ENCODE results near the gene CSH1.
"Not testable (repeated sequence)": the region's sequence is repeated elsewhere in the genome, so short reads cannot be mapped to it uniquely, and the experiment has no call there.

CSH1 gene

GRCh38 chr17:63896524-63897354 is at the start of gene CSH1:
TSS of gene CSH1 (minus strand) at chr17:63896574. CDS start at chr17:63896511, 63 bp downstream.
- DNase-seq: not testable (repeated sequence)

- DNase-seq: no peak
These were observed 49.5 kb upstream of the CSH1 start for GRCh38 chr17:63945784-63946439.

GRCh38 chr17:63944736-63945499 is 48.5 kb upstream of the CSH1 start:
- DNase-seq: no peak

- no peak for DNase-seq
These were observed 47.4 kb upstream of the CSH1 start for GRCh38 chr17:63943745-63944144.

GRCh38 chr17:63942309-63942985 is 46.1 kb upstream of the CSH1 start:
- DNase-seq: no peak

- no peak for DNase-seq
These were observed 45.4 kb upstream of the CSH1 start for GRCh38 chr17:63941751-63942150.

GRCh38 chr17:63941162-63941561 is 44.8 kb upstream of the CSH1 start:
- DNase-seq: no peak

- no peak for DNase-seq
These were observed 44.2 kb upstream of the CSH1 start for GRCh38 chr17:63940584-63940983.

GRCh38 chr17:63939884-63940283 is 43.5 kb upstream of the CSH1 start:
- no peak for DNase-seq

- DNase-seq: no peak
These were observed 43.0 kb upstream of the CSH1 start for GRCh38 chr17:63939401-63939800.

- DNase-seq: no peak
These were observed 41.5 kb upstream of the CSH1 start for GRCh38 chr17:63937920-63938319.

- no peak for DNase-seq
These were observed 40.9 kb upstream of the CSH1 start for GRCh38 chr17:63937319-63937718.

GRCh38 chr17:63934183-63935112 is 38.1 kb upstream of the CSH1 start:
- no peak for DNase-seq

- no peak for DNase-seq
These were observed 37.2 kb upstream of the CSH1 start for GRCh38 chr17:63933598-63933997.

- DNase-seq: no peak
These were observed 36.3 kb upstream of the CSH1 start for GRCh38 chr17:63932721-63933120.

GRCh38 chr17:63931981-63932561 is 35.7 kb upstream of the CSH1 start, which contains the start of gene CD79B:
TSS of gene CD79B (minus strand) at chr17:63932331. CDS start at chr17:63932261, 70 bp downstream.
- DNase-seq: no peak

- DNase-seq: no peak
These were observed 34.7 kb upstream of the CSH1 start for GRCh38 chr17:63930951-63931575.

- no peak for DNase-seq
These were observed 33.7 kb upstream of the CSH1 start for GRCh38 chr17:63929860-63930766.

- no peak for DNase-seq
These were observed 32.8 kb upstream of the CSH1 start for GRCh38 chr17:63928966-63929695.
